Glomerular visceral epithelial cell (primary cell): Measurements from ENCODE around the gene TPD52L2.
A peak's percentile ranks its signal among the peaks of the same experiment; 100 is the strongest.
"Not testable (repeated sequence)": the region's sequence is repeated elsewhere in the genome, so short reads cannot be mapped to it uniquely, and the experiment has no call there.

Experiments used
- DNase-seq: peaks from one replicate; pipeline ENCODE4 v3.0.0-alpha.2; 2016; ENCODE audit errors: extremely low spot score

The TPD52L2 gene

GRCh38 chr20:63855363-63856097, 9.5 kb upstream of the TPD52L2 start:
- DNase-seq, result no peak

DNA sequence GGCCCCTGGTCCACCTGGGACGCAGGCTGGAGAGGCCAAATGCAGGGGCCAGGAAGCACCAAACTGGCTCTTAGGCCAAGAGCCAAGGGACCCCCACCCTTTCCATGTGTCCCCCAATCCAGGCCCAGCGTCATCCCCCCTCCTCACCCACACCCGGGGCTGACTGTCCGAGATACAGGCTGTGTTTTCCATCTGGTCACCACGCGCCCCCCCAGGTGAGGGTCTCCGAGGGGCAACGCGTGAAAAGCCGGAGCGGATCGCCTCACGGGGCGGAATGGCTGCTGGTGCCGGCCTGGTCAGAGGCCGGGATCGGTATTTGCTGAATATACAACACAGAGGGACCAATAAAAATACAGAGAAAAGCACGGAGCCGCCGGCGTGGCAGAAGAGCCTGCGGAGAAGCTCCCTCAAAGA, 9.0 kb upstream of the TPD52L2 start:
- no peak for DNase-seq

GRCh38 chr20:63857764-63858392, 7.2 kb upstream of the TPD52L2 start:
- no peak for DNase-seq

GRCh38 chr20:63858393-63859165, 6.5 kb upstream of the TPD52L2 start:
- peak; percentile 23 for DNase-seq

- DNase-seq, result no peak
Observed at GRCh38 chr20:63859166-63859699, 5.8 kb upstream of the TPD52L2 start.

- DNase-seq, result no peak
Observed at GRCh38 chr20:63860325-63861051, 4.6 kb upstream of the TPD52L2 start.

- DNase-seq, result no peak
Observed at GRCh38 chr20:63861365-63861934, 3.6 kb upstream of the TPD52L2 start, which contains the start of gene ABHD16B. Gene ABHD16B, plus strand, starts transcription at chr20:63861498. Its CDS starts 43 bp downstream, at chr20:63861541.

DNA sequence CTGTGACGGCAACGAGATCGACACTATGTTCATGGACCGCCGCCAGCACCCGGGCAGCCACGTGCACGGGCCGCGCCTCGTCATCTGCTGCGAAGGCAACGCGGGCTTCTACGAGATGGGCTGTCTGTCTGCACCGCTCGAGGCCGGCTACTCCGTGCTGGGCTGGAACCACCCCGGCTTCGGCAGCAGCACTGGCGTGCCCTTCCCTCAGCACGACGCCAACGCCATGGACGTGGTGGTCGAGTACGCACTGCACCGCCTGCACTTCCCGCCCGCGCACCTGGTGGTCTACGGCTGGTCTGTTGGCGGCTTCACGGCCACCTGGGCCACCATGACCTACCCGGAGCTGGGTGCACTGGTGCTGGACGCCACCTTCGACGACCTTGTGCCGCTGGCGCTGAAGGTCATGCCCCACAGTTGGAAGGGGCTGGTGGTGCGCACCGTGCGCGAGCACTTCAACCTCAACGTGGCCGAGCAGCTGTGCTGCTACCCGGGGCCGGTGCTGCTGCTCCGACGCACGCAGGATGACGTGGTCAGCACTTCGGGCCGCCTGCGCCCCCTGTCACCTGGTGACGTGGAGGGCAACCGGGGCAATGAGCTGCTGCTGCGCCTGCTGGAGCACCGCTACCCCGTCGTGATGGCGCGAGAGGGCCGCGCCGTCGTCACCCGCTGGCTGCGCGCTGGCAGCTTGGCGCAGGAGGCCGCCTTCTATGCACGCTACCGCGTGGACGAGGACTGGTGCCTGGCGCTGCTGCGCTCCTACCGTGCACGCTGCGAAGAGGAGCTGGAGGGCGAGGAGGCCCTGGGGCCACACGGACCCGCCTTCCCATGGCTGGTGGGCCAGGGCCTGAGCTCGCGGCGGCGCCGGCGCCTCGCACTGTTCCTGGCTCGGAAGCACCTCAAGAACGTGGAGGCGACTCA, 2.8 kb upstream of the TPD52L2 start:
- no peak for DNase-seq

DNA sequence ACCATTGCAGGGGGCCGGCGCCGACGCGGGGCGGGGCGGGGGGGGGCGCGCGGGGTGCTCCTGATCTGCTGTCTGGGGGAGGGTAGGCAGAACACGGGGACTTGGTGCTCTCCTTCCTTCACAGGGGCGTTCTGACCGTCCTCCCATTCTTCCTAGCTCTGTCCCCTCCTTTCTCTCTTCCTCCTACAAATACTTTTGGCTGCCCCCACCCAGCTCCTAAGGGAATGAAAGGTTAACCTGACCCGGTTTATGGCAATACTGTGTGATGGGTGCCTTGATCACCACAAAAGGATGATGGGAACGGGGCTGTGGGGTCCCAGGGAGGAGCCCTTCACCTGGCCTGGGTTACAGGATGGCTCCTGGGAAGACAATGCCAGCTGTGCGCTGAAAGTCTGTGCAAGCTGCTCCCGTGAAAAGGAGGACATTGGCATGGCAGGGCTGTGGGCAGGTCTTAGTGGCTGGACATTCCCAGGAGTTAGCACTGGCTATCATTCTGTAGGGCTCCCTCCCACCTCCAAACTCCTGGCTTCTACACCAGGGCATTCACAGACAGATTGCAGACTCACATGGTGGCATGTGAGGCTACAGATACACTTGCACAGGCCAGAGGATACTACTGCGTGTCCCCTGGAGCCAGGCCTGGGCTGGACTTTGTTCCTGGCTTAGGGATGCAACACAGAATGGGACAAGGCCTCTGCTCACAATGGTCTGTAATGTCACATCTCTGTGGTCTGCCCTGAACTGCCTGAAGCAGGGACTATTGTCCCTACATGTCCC, 1.9 kb upstream of the TPD52L2 start:
- DNase-seq, result no peak

DNA sequence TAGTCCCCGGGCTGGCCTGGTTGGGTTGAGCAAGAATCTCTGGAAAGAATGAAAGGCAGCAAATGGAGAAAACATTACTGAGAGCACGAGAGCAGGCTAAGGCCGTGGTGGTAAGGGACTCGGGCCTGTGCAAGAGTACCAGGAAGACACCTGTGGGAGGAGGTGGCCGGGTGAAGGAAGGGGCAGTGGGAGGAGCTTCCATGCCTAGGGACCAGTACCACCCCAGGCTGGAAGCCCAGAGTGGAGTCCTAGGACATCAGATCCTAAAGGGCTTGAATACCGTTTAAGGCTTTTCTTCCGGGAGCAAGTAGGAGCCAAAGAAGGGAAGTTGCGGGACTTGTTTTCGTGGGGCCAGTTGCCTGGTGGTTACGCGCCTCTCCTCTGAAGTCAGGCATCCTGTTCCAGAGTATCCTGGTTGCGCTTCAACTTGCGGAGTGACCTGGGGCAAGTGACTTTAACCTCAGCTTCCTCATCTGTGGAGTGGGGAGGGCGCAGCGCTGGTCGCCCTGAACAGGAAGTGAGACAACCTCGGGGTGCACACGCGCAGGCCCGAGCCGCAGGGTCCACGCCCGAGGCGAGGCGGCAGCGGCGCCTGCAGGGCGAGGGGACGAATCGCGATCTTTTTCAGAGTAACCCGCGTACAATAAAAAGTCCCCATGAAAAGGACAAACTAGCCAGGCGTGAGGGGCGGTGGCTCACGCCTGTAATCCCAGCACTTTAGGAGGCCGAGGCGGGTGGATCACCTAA, 1.1 kb upstream of the TPD52L2 start:
- DNase-seq, result peak; percentile 89

DNA sequence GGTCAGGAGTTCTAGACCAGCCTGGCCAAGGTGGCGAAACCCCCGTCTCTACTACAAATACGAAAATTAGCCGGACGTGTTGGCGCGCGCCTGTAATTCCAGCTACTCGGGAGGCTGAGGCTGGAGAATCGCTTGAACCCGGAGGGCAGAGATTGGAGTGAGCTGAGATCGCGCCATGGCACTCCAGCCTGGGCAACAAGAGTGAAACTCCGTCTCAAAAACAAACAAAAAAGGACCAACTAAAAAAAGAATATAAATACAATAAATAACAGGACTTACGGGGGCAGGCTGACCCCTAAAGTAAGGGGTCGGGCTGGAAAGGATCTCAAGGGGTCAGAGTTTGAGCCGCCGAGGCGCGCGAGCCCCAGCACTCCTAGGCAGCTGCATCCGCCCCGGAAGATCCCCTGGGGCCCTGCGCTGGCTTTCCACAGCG, 509 bp upstream of the TPD52L2 start:
- no peak for DNase-seq

DNA sequence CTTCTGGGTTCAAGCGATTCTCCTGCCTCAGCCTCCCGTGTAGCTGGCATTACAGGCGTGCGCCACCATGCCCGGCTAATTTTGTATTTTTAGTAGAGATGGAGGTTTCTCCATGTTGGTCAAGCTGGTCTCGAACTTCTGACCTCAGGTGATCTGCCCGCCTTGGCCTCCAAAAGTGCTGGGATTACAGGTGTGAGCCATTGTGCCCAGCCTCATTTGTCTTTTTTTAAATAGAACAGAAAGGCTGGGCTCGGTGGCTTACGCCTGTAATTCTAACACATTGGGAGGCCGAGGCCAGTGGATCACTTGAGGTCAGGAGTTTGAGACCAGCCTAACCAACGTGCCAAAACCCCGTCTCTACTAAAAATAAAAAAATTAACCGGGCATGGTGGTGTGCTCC, 2.0 kb downstream of the TPD52L2 start:
- not testable (repeated sequence) for DNase-seq

GRCh38 chr20:63868264-63868663, 3.2 kb downstream of the TPD52L2 start:
- no peak for DNase-seq

DNA sequence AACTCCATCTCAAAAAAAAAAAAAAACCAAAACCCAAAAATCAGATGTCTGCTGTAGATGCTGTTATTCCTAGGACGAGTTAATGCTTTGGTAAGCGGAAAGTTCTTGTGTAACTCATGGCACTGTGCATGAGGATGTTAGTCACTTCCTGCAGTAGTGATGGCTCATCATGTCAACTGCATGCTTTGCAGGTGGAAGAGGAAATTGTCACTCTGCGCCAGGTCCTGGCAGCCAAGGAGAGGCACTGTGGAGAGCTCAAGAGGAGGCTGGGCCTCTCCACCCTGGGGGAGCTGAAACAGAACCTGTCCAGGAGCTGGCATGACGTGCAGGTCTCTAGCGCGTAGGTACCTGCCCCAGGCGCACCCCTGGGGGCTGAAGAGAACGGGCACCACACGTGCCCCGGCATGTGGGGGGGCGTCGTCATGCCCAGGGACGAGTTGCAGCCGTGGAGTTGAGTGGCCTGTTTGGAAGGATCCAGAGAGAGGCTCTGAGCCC, 8.5 kb downstream of the TPD52L2 start:
- DNase-seq, result peak; percentile 39

- DNase-seq, result not testable (repeated sequence)
Observed at GRCh38 chr20:63874241-63874640, 9.2 kb downstream of the TPD52L2 start.

DNA sequence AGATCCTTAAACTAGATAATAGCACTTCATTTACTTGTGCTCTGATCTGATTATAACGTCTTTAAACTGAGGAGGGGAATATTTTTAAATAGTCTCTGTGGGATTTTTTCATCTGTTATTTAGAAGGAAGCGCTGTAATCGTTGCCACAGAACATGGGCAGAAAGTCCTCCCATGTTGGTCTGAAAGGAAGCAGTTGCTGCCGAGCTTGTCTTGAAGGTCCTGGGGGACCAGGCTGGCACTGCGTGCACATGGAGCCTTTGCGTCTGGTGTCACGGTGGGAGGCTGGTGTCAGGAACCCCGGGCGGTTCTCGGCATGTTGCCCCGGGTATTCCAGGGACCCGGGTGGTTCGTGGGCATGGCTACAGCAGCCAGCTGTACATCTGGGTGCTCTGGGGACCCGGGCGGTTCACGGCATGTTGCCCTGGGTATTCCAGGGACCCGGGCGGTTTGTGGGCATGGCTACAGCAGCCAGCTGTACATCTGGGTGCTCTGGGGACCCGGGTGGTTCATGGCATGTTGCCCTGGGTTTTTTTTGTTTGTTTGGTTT, 11.5 kb downstream of the TPD52L2 start:
- DNase-seq, result no peak

DNA sequence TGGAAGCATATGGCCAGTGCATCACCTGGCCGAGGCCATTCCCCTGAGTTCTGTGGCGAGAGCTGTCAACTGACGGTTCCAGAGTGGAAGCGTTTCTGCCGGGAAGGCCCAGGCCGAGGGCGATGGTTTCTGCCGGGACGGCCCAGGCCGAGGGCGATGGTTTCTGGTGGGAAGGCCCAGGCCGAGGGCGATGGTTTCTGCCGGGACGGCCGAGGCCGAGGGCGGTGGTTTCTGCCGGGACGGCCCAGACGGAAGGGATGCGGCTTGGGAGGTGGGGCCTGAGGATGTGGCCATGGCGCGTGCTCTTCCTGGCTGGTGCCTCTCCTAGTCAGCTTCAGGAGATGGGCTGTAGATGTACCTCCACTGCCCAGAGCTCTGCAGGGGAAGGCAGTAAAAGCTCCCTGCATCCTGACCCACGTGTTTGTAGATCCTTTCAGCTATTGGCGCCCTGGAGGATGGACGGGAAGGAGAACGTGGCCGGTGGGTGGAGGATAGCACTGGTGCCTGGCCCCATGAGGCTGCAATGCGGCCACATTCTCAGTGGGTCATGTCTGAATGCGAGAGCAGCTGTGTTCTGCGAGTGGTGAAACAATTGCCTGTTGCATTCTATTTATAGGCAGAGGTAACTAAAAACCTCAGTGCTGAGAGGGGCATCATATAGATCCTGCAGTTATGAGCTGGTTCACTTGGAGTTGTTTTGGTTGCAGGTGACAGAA, 12.8 kb downstream of the TPD52L2 start:
- no peak for DNase-seq
